HUDEP-2 (cell line): ENCODE measurements around the gene PCK2.

Source experiments
- DNase-seq, 76 experiments: peaks; one replicate each; lab custom pipeline; 2025; ENCODE audit not compliant: unreplicated experiment in 76 of 76; lab: John Stamatoyannopoulos, UW

The PCK2 gene

DNA sequence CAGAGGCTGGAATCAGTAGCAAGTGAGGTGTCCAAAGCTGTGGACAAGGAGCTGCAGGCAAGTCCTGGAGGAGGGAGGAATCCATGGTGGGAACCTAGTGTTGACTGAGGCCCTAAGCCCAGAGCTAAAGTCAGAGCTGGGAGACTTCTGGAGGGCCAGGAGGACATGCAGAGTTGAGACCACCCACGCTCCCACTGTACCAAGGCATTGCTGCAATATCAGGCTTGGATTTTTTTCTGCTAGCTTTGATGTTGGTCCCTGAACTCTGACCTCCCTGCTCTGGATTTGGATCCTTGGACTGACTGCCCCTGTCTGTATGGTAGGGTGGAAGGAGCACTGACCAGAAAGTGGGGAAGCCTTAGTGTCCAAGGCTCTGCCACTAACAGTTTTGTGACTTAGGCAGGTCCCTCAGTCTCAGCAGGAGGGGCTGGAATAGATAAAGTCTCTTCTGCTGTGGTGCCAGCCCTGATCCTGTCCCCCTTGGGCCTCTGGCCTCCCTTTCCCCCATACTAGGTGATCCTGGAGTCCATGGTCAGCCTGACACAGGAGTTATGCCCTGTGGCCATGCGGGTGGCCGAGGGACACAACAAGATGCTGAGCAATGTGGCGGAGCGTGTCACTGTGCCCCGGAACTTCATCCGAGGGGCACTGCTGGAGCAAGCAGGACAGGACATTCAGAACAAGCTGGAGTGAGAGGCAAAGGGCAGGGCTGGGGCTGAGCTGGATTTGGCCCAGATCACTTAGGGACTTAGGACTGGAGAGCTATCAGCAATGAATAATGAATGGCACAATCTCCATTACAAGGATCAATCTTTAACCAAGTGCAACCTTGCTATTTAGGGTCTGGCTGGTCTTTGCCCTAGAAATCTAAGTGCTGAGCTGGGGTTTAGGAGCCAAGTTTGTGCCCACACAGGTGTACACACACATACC is 32.9 kb upstream of the PCK2 start:
- no peak for DNase-seq

DNA sequence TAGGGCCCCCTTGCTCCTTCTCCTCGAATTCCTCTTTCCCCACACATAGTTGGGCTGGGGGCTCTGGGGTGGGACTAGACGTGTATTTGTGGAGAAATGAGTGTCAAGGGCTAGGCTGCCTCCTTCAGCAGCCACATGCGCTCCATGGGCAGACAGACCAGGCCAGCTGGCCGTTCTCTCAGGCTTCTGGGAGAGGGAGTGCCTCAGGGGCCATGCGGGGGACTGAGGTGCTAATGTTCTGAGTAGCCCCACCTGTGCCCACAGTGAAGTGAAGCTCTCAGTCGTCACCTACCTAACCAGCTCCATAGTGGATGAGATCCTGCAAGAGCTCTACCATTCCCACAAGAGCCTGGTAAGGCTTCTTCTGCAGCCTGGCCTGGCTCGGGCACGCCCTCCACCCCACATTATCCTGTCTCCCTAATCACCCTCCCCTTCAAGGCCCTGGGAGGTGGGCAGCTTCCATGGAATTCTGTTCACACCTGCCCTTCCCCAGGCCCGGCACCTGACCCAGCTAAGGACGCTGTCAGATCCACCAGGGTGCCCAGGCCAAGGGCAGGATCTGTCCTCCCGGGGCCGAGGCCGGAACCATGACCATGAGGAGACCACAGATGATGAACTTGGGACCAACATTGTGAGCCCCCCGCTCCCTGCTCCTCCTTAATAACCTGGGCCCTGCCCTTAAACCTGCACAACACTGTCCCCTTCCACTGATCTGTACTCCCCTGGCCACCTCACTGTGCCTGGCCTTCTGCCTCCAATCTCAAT is 31.7 kb upstream of the PCK2 start:
- no peak for DNase-seq

DNA sequence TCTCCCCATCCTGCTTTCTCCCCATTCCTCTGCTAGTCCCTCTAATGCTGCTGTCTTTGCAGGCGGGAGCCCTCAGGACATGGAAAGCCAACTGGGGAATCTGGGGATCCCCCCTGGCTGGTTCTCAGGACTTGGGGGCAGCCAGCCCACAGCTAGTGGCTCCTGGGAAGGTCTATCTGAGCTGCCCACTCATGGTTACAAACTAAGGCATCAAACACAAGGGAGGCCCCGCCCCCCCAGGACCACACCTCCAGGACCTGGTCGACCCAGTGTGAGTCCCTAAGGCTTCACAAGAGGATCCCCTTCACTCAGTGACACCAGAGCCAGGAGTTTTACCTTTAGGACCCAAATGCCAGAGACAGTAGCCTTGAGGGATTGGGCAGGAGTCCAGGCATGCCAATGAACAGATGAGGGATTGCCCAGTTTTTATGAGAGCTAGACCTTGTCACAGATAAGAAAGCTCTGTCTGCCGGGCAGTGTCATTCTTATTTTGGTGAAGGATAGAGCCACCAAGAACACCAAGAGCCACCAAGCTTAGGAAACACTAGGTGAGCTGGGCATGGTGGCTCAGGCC is 30.8 kb upstream of the PCK2 start:
- no peak for DNase-seq

DNA sequence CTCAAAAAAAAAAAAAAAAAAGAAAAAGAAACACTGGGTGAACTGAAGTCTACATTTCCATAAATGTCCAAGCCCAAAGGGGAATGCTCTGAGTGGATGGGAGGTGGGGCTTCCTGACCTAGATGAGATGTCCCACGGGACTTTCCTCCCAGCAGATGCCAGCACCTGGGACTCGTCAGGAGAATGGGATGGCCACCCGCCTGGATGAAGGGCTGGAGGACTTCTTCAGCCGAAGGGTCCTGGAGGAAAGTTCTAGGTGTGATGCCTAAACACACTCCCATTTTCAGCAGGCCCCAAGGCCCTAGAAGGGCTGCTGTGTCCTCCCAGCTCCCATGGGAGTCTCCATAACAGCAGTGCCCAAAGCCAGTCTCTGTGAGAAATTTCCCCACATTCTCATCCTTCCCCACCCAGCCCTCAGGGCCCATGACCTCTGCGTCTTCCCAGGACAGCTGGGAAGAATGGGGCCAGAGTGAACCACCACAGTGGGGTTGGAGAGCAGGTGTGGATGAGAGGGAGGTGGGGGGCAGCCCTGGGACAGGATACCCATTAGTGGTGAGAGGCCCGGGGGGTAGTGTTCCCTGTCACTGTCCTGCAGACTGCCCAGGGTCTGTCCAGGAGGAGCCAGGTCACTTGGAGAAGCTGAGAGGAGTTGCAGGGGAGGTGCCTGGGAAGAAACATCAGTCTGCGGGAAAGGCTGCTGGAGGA is 29.9 kb upstream of the PCK2 start:
- DNase-seq, result no peak

DNA sequence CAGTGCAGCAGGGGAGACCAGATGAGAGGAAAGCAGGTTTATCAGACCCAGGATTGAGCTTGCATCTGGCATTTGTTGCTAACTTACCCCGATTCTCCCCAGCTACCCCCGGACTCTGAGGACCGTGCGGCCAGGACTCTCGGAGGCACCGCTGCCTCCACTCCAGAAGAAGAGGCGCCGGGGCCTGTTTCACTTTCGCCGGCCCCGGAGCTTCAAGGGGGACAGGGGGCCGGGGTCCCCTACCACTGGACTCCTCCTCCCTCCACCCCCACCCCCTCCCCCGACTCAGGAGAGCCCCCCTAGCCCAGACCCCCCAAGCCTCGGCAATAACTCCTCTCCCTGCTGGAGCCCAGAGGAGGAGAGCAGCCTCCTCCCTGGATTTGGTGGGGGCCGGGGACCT is 29.3 kb upstream of the PCK2 start:
- DNase-seq, result no peak

DNA sequence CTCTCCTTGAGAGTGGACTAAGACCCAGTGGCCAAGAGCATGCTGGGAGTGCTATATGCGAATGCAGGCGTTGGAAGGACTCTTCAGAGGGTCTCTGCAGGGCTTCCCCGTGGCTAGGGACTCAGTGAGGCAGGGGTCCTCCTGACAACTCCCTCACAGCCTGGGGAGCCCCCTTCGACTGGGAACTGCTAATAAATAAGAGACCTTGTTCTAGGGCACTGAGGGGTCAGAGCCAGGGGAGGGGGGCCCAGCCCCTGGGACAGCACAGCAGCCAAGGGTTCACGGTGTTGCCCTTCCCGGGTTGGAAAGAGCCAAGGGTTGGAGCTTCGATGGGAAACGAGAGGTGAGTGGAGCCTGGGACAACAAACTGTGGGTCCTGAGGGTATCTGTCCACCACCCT is 28.7 kb upstream of the PCK2 start:
- no peak for DNase-seq

DNA sequence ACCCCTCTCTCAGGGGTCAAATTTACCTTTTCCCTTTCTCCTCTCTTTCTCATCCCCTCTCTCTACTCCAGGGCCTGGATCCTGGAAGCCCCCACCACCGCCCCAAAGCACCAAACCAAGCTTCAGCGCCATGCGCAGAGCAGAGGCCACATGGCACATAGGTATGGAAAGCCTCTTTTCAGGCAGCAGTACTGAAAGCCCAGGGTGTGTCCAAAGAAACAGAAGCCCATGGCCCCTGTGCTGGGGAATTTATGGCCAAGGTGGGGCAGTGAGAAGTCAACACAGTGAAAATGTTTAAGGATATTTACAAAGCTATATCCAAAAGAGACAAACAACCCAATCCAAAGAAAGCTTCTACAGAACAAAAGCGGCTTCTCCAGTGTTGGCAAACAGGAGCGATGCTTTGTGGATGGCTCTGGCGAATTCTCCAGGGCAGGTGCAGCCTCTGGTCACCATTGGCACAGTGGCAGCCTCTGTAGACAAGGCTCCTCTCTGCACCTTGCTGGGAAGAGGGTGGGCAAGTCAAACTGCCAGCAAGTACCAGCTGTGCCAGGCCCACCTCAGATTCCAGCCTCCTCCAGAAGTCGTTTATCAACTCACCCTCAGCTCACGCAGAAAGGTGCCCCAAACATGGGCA is 27.5 kb upstream of the PCK2 start:
- DNase-seq, result no peak

DNA sequence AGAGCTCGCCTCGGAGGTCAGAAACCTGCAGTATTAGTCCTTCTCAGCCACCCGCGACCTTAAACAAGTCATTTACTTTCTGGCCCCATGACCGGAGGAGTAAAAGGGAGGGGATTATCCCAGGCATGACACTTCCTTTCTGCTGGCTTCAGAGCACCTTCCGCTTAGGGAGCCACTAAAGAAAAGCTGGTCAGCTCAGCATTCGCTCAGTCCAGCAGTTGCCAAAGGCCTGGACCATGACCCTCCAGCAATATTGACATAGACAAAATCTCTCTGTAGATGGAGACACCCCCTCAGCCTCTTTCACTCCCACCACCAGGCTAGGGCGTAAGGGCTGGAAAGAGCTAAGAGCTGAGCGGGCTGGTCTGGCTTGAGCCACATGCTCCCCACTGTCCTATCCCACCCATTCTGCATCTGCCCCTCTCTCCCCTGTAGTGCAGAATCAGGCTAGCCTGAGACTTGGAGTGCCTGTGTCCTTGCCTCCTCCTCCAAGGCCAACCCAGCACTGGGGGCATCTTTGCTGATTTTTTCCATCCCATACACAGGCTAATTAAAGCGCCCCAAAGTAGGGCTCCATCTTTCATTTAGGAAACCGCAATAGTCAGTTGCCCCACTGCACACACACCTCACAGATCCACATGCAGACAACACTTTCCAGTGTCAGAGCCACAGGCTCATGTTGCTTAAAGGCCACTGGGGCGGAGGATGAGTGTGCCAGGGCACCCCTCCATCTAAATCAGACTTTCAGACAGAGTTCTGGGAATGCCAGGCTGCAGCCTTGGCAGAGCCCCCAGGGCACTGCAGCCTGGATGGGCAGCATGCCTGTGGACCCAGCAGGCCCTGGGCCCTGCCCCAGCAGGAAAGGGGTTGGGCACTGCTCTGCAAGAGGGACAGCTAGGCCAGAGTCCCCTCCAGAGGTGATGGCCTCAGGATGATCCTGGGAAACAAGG is 26.7 kb upstream of the PCK2 start:
- DNase-seq, result no peak

DNA sequence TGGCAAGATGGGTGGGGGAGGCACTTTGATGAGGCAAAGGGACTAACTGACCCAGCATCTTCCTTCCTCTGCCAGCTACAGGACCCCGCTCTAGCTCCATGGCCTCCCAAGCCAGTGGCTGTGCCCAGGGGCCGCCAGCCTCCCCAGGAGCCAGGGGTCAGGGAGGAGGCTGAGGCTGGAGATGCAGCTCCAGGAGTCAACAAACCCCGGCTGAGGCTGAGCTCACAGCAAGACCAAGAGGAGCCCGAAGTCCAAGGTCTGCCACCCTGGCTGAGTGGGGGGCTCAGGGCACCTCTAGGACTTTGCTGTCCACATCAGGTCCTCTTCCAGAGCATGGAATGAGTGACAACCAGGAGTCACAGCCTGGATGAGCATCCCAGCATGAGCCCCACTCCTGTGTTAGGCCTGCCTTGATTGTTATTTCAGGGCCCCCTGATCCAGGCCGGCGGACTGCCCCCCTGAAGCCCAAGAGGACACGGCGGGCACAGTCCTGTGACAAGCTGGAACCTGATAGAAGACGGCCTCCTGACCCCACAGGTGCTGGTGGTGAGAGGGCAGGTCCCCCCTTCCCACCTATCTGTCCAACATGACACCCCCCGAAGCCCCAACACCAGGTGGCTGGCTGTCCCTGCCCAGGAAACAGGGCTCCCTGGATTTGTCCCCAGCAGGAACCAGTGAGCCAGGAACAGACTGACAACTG is 25.2 kb upstream of the PCK2 start:
- no peak for DNase-seq

DNA sequence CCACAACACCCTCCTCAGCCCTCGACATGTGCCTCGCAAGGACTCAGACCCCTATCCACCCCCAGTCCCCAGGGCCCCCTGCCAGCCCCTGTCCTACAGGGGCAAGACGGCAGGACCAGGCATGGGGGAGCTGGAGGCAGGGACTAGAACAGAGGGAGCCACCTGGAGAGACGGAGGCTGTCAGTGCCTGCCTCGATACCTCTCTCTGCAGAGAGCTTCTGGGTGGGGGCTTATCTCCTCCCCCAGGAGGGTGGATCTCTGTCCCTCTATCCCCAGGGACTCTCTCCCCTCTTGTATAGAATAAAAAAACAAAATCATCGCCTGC is 24.7 kb upstream of the PCK2 start:
- DNase-seq, result no peak

DNA sequence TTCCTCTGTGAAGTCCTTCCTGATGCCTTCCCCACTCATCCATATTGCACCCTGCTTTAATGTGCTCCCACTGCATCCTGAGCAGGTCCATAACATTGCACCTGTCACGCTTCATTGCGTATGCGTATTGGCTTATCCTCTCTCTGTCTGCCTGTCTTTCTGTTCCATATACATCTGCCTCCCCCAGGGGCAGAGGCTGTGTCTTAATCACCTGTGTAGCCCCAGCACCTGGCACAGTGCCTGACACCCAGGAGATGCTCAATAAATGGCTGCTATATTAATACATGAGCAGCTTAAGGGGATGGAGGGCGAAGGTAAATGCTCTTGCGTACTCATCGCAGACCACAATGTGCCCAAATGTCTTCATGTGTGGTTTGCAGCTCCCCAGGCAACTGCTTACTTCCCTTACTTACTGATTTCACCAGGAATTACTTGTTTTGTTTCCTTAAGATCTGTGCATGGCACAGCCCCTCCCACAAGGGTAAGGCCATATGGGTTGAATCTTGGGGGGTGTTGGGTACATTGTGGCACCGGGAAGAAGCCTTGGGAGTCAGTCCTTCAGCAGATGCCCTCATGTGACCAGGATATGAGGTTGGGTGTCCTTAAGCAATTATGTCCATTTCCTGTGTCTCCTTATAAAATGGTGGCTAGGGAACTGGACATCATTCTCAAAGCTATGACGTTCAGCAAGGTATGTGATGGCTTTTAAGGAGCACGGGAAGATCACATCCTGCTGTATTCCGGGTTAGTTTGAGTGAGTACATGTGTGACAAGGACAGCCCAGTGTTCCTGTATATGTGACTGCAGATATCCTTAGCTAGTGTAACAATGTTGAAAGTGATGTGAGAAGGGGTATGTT is 23.6 kb upstream of the PCK2 start:
- DNase-seq, result no peak

DNA sequence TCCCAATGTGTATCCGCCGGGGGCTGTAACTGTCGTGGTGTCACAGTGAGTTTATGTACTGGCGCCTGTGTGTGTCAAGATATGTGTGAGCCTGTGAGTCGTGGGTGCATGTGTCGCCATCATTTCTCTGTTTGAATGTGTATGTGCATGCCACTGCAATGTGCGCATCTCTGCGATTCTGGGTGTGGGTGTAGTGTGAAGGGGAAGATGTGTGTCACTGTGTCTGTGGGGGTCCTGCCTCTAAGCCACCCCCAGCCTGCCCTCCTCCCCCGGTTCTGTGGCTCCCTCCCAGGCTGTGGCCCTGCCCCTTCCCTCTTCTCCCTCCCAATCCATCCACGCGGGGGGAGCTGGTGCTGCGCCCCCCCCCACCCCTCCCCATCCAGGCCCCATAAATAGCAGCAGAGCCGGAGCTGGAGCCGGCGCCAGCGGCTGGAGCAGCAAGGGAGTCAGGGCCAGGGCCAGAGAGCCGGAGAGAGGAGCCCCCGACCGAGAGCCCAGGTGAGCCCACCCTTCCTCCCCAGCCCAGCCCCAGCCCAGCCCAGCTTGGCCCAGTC is 22.9 kb upstream of the PCK2 start, which contains the start of gene CPNE6:
Gene CPNE6, plus strand, starts transcription at position 419 of the 554 bp plus-strand sequence. CDS start 1,375 bp downstream, outside the sequence.
- DNase-seq, result no peak

DNA sequence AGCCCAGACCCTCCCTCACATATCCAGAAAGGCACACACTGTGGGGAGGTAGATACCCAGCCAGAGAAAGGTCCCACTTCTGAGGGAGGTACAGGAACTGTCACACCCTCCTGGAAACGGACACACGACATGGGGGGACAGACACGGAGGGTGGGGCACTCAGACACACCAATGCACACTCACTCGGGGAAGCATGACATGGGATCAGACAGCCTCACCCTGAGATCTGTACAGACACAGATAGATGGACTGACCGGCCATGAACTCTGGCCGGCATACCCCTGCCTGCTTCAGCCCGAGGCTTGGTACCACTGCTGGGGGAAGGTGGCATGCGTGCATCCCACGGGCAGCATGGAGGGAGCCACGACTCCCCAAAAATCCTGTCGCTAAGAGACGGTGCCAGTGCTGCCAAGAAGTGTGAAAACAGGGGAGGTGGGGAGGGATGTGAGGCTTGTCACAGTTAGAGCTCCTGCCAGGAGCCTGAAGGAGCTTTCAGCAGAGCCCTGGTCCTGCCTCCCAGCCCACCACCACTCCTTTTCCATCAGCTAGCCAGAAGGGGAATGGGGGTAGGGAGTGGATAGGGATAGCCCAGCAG is 22.2 kb upstream of the PCK2 start:
- DNase-seq, result no peak

DNA sequence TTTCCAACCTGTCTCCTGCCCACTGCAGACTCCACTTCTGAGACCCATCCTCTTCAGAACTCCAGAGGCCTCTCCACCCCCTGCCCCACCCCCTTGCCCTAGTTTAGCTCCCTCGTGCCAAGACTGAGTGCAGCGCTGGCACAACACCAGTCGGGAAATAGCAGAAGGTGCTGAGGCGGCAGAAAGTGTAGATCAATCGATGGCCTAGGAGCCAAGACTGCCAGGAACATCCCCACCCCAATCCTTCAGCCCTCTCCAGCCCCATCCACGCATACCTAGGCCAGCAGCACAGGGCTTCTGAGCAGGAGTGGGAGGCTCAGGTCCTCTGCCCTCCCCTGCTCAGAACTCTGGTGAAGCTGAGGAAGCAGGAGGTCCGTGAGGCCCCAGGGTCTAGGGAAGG is 21.7 kb upstream of the PCK2 start:
- DNase-seq, result no peak

DNA sequence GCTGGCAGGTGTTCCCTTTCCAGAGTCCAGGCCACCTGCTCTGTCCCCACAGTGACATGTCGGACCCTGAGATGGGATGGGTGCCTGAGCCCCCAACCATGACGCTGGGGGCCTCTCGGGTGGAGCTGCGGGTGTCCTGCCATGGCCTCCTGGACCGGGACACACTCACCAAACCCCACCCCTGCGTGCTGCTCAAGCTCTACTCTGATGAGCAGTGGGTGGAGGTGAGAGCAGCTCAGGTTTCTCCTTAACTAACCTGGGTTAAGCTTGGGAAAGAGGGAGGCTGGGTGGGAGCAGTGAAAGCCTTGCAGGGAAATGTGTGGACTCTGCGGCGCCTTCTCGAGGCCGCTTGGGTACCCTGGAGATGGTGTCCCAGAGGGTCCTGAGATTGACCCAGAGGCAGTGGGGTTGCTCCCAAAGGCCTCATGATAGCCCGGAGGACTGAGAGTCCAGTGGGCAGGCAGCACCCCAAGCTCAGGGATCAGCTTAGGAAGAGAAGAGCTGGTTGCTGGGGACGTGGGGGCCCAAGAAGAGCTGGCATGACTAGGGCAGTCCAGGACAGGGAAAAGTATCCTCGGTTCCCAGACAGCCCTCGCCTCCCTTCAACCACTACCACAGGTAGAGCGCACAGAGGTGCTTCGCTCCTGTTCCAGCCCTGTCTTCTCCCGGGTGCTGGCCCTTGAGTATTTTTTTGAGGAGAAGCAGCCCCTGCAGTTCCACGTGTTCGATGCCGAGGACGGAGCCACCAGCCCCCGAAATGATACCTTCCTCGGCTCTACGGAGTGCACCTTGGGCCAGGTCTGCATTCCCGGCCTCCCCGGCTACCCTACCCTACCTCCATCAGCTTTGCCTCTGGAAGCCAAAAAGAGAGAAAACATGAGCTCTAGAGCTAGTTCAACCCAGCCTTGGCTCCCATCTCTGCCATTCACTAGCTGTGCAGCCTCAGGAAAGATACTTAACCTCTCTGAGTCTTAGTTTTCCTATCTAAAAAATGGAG is 20.9 kb upstream of the PCK2 start:
- DNase-seq, result no peak
